ENCODE measurements around the gene HACD1. TPM values are rescaled to one million over a fixed set of nuclear protein-coding genes. Genes with fewer than 3 reads are reported as not detected.

HACD1 gene
- 10.5 TPM for polyA plus RNA-seq (2013, experiment 1 of 2)
- polyA plus RNA-seq (2013, experiment 2 of 2), result 10.8 TPM

GRCh38 chr10:17617031-17617911, at the start of gene HACD1:
HACD1 (minus strand) TSS chr10:17617374; CDS start chr10:17617339, 35 bp downstream.
- Histone ChIP-seq H2BK120ac (ENCODE audit: low read depth, low read length) (no peak within 1 kb of the TSS), H3K9me3 (replicated peaks in 1 of 2; ENCODE audit: control insufficient read depth in 2 of 2, insufficient read depth in 1 of 2, low read depth in 1 of 2, low read length in 2 of 2) (no peaks in the 10 kb centered on the region), H3K23ac (ENCODE audit: low read depth, low read length, poor library complexity) (peak within 1 kb of the TSS; percentile 91), H4K91ac (ENCODE audit: low read depth, low read length, poor library complexity) (no peak within 1 kb of the TSS), H2BK5ac (ENCODE audit: low read length) (no peak within 1 kb of the TSS), H4K8ac (ENCODE audit: low read depth, low read length) (no peak within 1 kb of the TSS), H2AK5ac (ENCODE audit: low read depth, low read length) (no peak within 1 kb of the TSS), H3K4me2 (ENCODE audit: insufficient read depth, low read length, poor library complexity, severe bottlenecking) (peak within 1 kb of the TSS; percentile 73), H3K4me1 (ENCODE audit: control insufficient read depth in 2 of 2, insufficient read depth in 1 of 2, low read depth in 1 of 2, low read length in 2 of 2) (peaks cover 0 to 4% of the 10 kb centered on the region in 2 donors), H3K79me1 (ENCODE audit: low read depth, low read length) (no peaks in the 10 kb centered on the region), H3K14ac (ENCODE audit: low read length) (peak within 1 kb of the TSS; percentile 56), H3K27me3 (ENCODE audit: control insufficient read depth in 3 of 3, insufficient read depth in 3 of 3, low read depth in 1 of 3, low read length in 3 of 3) (peaks cover 0 to 5% (median 0%) of the 10 kb centered on the region in 3 experiments), H3K27ac (replicated peaks; ENCODE audit: low read length) (peak within 1 kb of the TSS; percentile 49), H2BK12ac (ENCODE audit: low read length) (peak within 1 kb of the TSS; percentile 73), H2AFZ (ENCODE audit: low read length) (peak within 1 kb of the TSS; percentile 96), H3K9ac (ENCODE audit: low read depth, low read length, poor library complexity) (peak within 1 kb of the TSS; percentile 93), H3K18ac (ENCODE audit: low read length) (peak within 1 kb of the TSS; percentile 95), H3K36me3 (replicated peaks in 1 of 2; ENCODE audit: control insufficient read depth in 2 of 2, insufficient read depth in 2 of 2, low read length in 2 of 2) (no peaks in the 10 kb centered on the region), H3K4ac (ENCODE audit: low read length) (peak within 1 kb of the TSS; percentile 53), H2BK15ac (ENCODE audit: low read length) (peak within 1 kb of the TSS; percentile 37), H3K4me3 (ENCODE audit: low read length in 2 of 2) (peak within 1 kb of the TSS; percentile 71 to 96)
- no CpG with 5 or more reads among the region's 92 CpGs for WGBS, 2 donors (ENCODE audit: extremely low coverage in 2 of 2, insufficient read length in 2 of 2, insufficient replicate concordance in 1 of 2)
- peak; percentile 80 for DNase-seq (ENCODE audit: low spot score)

GRCh38 chr10:17665747-17666146, 48.6 kb upstream of the HACD1 start:
- H2BK5ac ChIP-seq (ENCODE audit: low read length), result no peak overlapping the region
- no CpG with 5 or more reads among the region's 4 CpGs for WGBS, 2 donors (ENCODE audit: extremely low coverage in 2 of 2, insufficient read length in 2 of 2, insufficient replicate concordance in 1 of 2)
- no peak overlapping the region for H4K91ac ChIP-seq (ENCODE audit: low read depth, low read length, poor library complexity)
- no peak overlapping the region for H3K18ac ChIP-seq (ENCODE audit: low read length)
- H3K4ac ChIP-seq (ENCODE audit: low read length), result no peak overlapping the region
- no peaks in the 10 kb centered on the region for H3K79me1 ChIP-seq (ENCODE audit: low read depth, low read length)
- H4K8ac ChIP-seq (ENCODE audit: low read depth, low read length), result no peak overlapping the region
- peaks cover 1 to 23% of the 10 kb centered on the region in 2 donors for H3K36me3 ChIP-seq (replicated peaks in 1 of 2; ENCODE audit: control insufficient read depth in 2 of 2, insufficient read depth in 2 of 2, low read length in 2 of 2)
- no peak overlapping the region for H3K27ac ChIP-seq (replicated peaks; ENCODE audit: low read length)
- no peak overlapping the region for H3K14ac ChIP-seq (ENCODE audit: low read length)
- H3K9ac ChIP-seq (ENCODE audit: low read depth, low read length, poor library complexity), result no peak overlapping the region
- no peaks in the 10 kb centered on the region for H3K4me1 ChIP-seq (ENCODE audit: control insufficient read depth in 2 of 2, insufficient read depth in 1 of 2, low read depth in 1 of 2, low read length in 2 of 2)
- H2BK15ac ChIP-seq (ENCODE audit: low read length), result no peak overlapping the region
- H3K27me3 ChIP-seq (ENCODE audit: control insufficient read depth in 3 of 3, insufficient read depth in 3 of 3, low read depth in 1 of 3, low read length in 3 of 3), result no peaks in the 10 kb centered on the region
- no peak overlapping the region for H2BK12ac ChIP-seq (ENCODE audit: low read length)
- H3K23ac ChIP-seq (ENCODE audit: low read depth, low read length, poor library complexity), result no peak overlapping the region
- H2AK5ac ChIP-seq (ENCODE audit: low read depth, low read length), result no peak overlapping the region
- no peak overlapping the region for H3K4me3 ChIP-seq (ENCODE audit: low read length in 2 of 2)
- no peak overlapping the region for H2BK120ac ChIP-seq (ENCODE audit: low read depth, low read length)
- no peak overlapping the region for H3K4me2 ChIP-seq (ENCODE audit: insufficient read depth, low read length, poor library complexity, severe bottlenecking)
- H2AFZ ChIP-seq (ENCODE audit: low read length), result no peak overlapping the region
- DNase-seq (ENCODE audit: low spot score), result no peak
- H3K9me3 ChIP-seq (replicated peaks in 1 of 2; ENCODE audit: control insufficient read depth in 2 of 2, insufficient read depth in 1 of 2, low read depth in 1 of 2, low read length in 2 of 2), result peaks cover 0 to 2% of the 10 kb centered on the region in 2 donors

- Histone ChIP-seq H4K8ac (ENCODE audit: low read depth, low read length) (no peak overlapping the region), H2AFZ (ENCODE audit: low read length) (no peak overlapping the region), H3K79me1 (ENCODE audit: low read depth, low read length) (peaks cover 3% of the 10 kb centered on the region), H2BK120ac (ENCODE audit: low read depth, low read length) (no peak overlapping the region), H3K4ac (ENCODE audit: low read length) (no peak overlapping the region), H3K9ac (ENCODE audit: low read depth, low read length, poor library complexity) (no peak overlapping the region), H3K14ac (ENCODE audit: low read length) (no peak overlapping the region), H3K36me3 (replicated peaks in 1 of 2; ENCODE audit: control insufficient read depth in 2 of 2, insufficient read depth in 2 of 2, low read length in 2 of 2) (peaks cover 1 to 30% of the 10 kb centered on the region in 2 donors), H3K4me1 (ENCODE audit: control insufficient read depth in 2 of 2, insufficient read depth in 1 of 2, low read depth in 1 of 2, low read length in 2 of 2) (no peaks in the 10 kb centered on the region), H2AK5ac (ENCODE audit: low read depth, low read length) (no peak overlapping the region), H3K27ac (replicated peaks; ENCODE audit: low read length) (no peak overlapping the region), H3K18ac (ENCODE audit: low read length) (no peak overlapping the region), H2BK5ac (ENCODE audit: low read length) (no peak overlapping the region), H3K4me2 (ENCODE audit: insufficient read depth, low read length, poor library complexity, severe bottlenecking) (no peak overlapping the region), H3K9me3 (replicated peaks in 1 of 2; ENCODE audit: control insufficient read depth in 2 of 2, insufficient read depth in 1 of 2, low read depth in 1 of 2, low read length in 2 of 2) (peaks cover 0 to 2% of the 10 kb centered on the region in 2 donors), H2BK15ac (ENCODE audit: low read length) (no peak overlapping the region), H4K91ac (ENCODE audit: low read depth, low read length, poor library complexity) (no peak overlapping the region), H3K4me3 (ENCODE audit: low read length in 2 of 2) (no peak overlapping the region), H3K27me3 (ENCODE audit: control insufficient read depth in 3 of 3, insufficient read depth in 3 of 3, low read depth in 1 of 3, low read length in 3 of 3) (no peaks in the 10 kb centered on the region), H3K23ac (ENCODE audit: low read depth, low read length, poor library complexity) (no peak overlapping the region), H2BK12ac (ENCODE audit: low read length) (no peak overlapping the region)
- DNase-seq (ENCODE audit: low spot score), result no peak
- no CpG with 5 or more reads among the region's 1 CpG for WGBS, 2 donors (ENCODE audit: extremely low coverage in 2 of 2, insufficient read length in 2 of 2, insufficient replicate concordance in 1 of 2)
These were observed 46.3 kb upstream of the HACD1 start for GRCh38 chr10:17663450-17663849.

Data from neuronal stem cell (in vitro differentiated cells).